ENCODE measurements around the gene UBASH3B.

The UBASH3B gene

DNA sequence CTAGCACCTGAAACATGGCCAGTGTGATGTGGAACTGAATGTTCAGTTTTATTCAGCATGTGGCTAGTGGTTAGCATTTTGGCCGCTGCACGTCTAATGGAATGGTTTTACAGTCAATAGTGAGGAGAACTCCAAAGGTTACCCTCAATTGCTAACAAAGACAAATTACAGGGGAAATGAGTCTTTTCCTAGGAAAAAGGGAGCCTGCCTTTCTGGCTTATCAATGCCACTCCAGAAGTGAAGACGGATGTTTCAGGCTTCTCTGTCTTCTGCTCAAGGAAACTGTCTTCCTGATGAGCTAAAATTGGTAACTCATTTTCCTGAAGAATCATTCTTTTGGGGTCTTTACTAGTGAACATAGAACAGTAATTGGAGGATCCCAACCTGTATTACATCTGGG is 98.5 kb downstream of the UBASH3B start:
- no peak for DNase-seq (ENCODE audit: low read depth in 2 of 2)

DNA sequence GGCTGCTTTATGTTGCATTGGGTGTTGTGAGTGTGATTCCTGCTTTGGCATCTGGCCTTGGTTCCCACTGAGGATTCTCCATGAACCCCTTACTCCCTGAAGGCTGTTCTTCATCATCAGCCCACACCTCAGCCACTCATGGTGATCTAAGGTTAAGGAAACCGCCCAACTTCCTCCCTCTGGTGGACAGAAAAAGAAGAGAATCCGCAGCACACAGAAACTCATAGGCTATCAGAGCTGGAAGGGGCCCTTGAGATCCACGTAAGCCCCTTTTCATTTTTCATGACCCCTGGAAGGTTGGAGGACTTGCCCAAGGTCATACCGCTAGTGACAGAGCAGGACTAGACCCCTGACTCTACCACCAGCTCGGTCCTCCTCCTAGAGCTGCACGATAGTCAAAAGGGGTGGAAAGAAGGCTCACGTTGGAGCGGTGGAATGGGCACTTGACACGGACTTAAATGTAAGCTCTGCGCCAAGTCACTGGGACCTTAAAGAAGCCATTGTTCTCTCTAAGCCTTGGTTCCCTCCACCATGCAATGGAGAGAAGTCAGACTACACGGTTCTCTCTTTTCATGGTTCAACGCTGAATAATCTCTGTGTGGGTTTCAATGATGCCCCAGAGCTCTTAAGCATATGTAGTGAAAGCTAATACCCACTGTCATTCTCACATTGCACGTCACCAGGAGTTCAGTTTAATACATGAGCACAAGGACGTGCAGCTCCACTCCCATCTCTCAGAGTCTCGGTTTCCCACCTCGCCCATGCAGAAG is 99.2 kb downstream of the UBASH3B start:
- DNase-seq (ENCODE audit: low read depth in 2 of 2), result no peak

DNA sequence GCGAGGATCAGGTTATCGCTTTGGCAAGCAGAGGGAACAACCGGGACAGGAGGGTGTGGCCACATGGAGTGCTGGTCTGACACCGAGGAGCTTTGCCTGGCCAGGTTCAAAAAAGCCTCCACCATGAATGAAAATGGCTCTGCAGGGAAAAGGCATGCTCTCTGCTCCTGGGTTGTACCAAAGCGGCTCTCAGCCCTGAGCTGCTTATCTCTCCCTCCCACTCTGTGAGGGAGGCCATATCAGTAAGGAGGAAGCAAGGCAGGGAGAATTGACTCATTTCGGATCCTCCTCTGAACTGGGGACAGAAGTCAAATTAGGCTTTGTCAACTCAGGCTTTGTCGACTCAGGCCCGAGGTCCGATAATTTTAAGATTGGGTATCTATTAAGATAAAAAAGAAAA is 99.9 kb downstream of the UBASH3B start:
- no peak for DNase-seq (ENCODE audit: low read depth in 2 of 2)

DNA sequence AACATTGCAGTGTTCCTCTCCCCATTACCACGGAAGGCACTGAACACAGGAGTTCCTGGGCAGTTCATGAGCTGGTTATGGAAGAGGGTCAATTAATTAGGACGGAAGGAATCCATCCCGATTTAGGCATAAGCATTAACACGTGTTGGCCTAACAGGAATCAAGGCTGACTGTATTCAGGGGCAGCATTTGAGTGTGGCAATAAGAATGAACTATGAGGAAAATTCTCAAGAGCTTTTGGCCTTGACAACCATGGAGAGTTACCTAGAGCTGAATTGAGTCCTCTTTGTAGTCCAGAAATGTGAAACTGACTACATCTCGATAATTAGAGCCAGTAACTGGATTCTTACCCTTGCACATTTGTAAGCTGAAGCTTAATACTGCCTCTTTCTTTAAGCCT is 100.4 kb downstream of the UBASH3B start:
- DNase-seq (ENCODE audit: low read depth in 2 of 2), result no peak

DNA sequence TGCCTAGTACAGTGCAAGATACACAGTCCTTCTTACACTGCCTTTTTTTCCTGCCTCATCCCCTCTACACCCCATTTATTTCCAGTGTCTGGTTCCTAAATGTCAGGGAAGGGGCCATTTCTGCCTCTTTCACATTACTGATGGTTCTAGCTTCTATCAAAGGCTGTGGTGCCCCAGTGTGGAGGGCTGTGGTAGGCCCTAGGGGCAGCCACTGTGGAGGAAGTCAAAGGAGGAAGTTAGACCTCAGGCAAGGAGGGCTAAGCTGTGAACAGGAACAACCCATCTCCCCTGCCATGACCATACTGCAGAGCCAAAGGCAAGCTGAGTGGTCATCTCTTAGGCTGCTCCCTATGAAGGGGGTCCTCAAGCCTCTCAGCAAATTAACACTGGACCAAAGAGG is 100.9 kb downstream of the UBASH3B start:
- DNase-seq (ENCODE audit: low read depth in 2 of 2), result no peak

DNA sequence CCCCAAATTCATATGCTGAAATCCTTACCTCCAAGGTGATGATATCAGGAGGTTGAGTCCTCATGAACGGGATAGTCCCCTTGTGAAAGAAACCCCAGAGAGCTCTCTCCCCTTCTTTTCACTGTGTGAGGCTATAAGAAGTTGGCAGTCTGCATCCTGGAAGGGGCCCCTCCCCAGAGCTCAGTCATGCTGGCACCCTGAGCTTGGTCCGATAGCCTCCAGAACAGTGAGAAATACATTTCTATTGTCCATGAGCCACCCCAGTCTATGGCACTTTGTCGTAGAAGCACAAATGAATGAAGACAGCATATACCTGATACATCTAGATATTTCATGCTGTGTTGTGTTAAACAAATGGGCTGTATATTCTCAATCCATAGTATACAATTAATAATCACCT is 101.7 kb downstream of the UBASH3B start:
- DNase-seq (ENCODE audit: low read depth in 2 of 2), result no peak

DNA sequence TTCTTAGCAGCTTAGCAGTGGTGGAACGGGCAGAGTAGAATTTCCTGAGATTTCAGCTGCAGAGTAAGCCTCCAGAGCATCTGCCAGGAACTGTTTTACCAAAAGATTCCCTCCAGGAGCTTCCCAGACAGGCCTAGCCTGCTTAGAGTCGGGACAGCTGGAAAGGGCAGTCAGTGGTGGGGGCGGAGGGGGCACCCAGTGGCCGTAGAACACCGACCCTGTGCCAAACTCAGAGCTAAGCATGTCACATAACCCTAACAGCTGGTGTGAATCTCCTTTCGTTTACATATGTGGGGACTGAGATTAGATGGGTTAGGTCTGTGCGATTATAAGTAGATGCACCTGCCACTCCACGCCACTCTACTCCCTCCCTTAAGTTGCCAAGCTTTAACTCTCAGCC is 102.8 kb downstream of the UBASH3B start:
- DNase-seq (ENCODE audit: low read depth in 2 of 2), result no peak

DNA sequence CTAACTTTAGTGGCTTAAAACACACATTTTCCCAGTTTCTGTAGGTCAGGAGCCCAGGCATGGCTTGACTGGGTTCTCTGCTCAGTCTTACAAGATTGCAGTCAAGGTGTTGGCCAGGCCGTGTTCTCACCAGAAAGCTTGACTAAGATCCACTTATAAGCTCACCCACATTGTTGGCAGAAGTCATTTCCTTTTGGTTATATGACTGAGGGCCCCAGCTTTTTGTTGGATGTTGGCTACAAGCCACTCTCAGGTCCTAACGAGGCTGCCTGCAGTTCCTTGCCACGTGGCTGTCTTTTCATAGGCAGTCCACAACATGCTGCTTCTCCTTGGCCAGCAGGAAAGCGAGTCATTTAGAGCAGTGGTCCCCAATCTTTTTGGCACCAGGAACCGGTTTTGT is 103.5 kb downstream of the UBASH3B start:
- no peak for DNase-seq (ENCODE audit: low read depth in 2 of 2)

DNA sequence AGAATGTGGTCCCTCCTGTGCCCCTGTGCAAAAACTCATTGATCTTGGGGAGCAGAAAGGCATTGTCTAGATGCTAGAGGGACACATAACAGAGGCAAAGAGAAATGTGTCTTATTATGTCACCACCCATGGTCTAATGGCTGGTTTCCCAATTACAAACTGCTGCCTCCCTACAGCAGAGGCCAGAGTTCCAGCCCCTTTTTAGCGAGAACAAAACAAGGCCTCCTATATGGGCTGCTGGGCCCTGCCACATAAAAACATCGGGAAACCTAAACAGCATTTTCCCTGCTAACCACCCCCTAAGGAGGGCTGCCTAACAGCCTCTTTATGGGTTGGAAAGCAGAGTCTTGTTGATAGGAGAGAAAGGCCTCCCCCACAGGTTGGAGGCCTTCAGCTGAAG is 107.6 kb downstream of the UBASH3B start:
- DNase-seq (ENCODE audit: low read depth in 2 of 2), result no peak

DNA sequence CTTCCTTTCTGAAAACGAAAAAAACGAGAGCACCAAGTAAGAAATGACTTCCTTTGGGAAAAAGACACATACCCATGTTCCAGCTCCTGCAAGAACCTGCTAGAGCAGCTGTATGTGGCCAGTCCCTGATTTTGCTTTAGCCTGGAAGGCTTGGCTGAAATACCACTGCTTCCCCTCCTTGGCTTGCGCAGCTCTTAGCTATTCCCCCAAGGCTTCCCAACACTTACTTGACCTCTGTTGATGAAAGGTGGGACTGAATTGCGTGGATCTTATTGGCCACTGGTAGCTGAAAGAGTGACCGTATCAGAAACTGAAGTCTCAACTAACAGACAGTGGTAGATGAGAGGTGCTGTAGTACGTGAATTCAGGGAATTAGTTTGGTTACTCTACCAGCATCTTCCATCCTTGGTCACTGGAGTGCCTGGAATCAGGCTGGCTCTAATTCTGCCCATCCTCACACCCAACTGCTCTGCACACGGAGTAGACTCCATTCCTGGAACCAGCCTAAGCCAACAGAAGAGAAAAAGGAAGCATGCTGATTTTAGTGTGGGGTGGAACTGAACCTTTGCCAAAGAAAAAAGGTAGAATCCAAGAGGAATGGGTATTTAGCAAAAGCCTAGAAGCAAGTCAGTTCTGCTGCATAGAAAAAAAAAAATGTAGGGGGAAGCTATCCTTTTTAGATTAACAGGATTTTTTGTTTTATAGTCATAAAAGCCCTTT is 109.0 kb downstream of the UBASH3B start:
- DNase-seq (ENCODE audit: low read depth in 2 of 2), result no peak

DNA sequence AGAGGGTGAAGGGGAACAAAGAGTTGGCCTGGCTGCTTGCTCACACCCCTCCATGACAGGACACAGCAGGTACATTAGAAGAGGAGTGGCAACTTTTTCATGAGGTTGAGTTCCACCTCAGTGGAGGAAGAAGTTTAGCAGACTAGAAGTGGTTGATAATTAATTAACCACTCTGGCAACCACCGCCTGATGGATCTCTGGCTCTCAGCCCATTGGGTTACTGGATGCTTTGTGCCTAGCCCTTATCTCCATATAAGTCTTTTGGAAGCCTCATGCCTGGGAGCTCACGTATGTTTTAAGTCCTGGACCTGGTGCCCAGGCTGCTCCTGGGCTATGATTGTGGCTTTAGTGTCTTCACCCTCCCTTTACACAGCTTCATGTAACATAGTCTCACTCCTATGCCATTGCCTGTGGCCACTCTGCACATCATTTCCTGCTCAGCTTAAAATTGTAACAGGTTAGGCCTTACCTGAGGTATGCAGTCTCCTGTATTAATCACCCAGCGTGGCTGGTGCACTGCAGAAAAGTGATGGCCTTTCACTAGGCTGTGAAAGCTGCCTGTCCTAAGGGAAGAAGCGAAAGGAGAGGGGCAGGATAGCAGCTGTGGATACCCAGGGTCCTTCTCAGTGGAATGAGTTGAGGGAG is 110.1 kb downstream of the UBASH3B start:
- DNase-seq (ENCODE audit: low read depth in 2 of 2), result no peak

DNA sequence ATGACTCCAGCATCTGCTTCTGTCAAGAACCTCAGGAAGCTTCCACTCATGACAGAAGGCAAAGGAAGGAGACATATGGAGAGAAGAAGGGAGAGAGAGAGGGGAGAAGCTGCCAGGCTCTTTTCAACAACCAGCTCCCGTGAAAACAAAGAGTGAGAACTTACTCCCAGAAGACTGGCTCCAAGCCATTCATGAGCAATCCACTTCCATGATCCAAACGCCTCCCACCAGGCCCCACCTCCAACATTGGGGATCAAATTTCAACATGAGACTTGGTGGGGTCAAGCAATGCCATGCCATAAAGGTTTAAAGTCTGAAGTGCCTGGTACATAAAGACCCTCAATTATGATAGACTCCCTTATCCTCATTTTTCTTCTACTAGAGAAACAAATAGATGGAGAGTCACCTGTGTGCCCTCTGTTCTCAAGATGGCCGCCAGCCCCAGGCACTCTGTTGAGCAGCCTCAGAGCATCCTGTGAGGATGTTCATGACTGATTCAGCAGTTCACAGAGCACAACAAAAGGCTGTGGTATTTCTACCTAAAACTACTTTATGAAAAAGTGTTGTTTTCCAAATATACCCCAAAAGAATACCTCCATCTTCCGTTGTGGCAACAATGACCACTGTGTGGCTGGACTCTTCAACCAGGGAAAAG is 113.7 kb downstream of the UBASH3B start:
- DNase-seq (ENCODE audit: low read depth in 2 of 2), result no peak

DNA sequence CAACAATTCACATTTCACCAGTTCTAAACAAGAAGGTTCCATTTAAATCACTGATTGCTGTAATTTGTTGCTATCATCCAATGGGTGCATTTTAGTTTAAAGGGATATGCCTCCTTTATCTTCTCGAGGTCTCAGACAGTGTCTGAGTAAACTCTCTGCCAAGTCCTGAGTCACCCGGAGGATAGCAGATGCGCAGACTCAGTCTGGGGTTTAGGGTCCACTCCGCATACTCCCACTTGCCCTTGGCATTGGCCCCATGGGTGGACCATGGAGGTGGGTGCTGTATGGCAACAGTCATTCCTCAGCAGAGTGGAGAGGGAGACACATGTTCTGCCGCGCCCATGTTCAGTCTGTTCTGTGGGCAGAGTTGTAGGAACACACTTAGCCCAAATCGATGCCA is 117.4 kb downstream of the UBASH3B start:
- no peak for DNase-seq (ENCODE audit: low read depth in 2 of 2)

DNA sequence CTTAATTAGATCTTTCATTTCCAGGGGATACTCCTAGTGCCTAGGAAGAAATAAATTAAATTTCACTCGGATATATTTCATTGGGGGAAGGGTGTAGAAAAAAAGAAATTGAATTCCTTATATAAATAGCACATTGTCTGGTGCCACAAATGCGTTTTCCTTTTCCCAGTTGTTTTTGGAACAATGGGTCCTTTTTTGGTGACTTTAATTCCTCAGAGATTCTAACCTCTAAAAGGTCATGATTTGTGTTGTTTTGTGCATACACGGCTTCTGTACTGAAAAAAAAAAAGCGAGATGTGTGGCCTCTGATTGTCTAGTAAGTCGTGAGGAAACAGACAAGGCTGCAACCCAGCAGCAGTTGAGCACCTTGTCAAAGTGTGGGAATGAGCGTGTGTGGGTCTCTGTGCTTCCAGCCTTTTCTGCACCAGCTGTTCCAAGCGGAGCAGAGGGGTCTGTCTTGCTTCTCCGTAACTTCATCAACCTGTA is 118.3 kb downstream of the UBASH3B start:
- DNase-seq (ENCODE audit: low read depth in 2 of 2), result no peak

DNA sequence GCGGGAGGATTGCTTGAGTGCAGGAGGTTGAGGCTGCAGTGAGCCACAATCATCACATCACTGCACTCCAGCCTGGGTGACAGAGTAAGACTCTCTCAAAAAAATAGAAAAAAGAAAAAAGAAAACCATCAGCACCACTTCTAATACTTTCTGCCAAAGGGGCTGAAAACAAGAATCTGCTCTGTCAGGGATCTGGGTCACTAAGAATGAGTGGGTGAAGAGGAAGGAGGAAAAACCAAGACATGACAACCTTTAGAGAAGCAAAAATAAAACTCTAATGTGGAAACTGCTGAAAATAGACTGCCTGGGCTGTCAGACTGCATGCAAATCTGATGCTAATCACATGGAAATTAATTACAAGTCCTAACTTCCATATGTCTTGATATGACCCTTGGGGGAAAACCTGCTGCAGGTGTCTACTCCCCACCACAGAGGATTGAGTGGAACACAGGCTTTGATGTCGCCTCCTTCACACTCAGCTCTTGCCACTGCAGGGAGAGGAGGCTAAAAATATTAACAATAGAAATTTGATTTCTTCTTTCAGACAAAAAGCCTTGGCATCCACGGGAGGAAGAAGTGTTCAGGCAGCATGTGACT is 120.3 kb downstream of the UBASH3B start:
- DNase-seq (ENCODE audit: low read depth in 2 of 2), result no peak

DNA sequence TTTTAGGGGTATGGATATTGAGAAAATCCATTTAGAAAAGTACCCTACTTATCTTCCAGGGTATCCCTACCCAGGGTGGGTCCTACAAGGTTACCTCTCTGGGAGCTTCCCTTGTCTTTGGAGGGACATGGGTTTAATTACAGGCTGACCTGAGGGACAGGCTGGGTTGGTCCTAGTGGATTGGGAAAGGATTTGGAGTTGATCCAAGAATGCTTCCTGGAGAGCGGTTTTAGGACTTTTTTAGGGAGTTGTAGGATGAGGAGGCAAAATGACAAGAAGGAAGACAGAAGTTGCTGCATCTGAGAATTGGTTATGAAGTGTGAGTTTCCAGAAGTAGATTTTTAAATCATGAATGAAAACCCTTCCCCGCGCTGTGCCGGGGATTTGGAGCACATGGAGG is 121.0 kb downstream of the UBASH3B start:
- no peak for DNase-seq (ENCODE audit: low read depth in 2 of 2)

DNA sequence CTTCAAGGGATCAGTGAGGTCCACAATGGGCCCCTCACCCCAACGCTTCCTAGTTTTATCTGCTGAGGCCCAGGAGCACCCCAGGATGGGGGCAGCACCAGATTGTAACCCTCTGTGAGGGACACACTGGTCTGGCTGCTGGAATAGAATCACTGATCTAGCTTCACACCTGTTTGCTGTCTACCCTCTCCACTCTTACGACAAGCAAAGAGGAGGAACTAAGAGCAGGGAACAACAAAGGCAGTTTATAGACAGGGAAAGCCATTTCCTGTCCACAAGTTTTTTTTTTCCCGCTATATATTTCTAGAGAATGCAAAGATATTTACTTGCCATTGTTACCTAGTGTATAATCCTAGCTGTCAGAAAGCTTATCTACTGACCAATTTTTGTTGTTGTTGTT is 121.8 kb downstream of the UBASH3B start:
- no peak for DNase-seq (ENCODE audit: low read depth in 2 of 2)

DNA sequence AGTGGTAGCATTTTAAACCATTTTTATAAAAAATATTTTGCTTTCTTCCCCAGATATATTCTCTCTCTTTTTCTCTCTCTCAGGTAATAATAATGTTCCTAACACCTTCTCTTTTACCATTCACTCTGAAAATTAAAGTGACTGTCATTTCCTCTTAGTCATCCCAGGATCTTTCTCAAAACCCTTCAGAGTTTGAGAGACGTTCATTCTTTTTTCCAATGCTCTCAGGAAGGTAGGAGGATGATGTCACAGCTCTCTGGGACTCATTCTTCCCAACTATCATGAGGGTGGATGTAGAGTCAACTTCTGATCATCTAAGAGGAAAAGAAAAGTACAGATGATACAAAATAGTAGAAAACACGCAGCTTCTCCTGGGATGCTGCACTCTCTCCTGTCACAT is 122.6 kb downstream of the UBASH3B start:
- no peak for DNase-seq (ENCODE audit: low read depth in 2 of 2)

DNA sequence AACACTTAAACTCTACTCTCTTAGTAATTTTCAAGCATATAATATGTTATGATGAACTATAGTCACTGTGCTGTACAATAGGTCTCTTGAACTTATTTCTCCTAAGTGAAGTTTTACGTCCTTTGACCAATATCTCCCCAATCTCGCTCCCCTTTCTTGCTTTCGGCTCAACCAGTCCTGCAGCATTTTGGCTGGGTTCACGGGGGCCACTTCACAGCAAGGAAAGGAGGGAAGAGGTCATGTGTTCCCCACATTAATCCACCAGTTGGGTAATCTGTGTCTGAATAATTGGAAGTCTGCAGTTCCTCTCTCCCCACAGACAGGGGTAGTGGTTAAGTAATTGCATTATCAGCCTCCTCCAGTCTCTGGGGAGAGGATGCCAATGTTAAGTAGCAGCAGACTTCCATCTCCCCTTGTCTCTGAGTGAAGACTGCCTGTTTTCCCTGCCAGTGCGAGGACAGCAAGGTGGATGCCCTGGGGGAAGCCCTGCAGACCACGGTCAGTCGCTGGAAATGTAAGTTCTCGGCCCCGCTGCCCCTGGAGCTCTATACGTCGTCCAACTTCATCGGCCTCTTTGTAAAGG is 123.6 kb downstream of the UBASH3B start:
- no peak for DNase-seq (ENCODE audit: low read depth in 2 of 2)

DNA sequence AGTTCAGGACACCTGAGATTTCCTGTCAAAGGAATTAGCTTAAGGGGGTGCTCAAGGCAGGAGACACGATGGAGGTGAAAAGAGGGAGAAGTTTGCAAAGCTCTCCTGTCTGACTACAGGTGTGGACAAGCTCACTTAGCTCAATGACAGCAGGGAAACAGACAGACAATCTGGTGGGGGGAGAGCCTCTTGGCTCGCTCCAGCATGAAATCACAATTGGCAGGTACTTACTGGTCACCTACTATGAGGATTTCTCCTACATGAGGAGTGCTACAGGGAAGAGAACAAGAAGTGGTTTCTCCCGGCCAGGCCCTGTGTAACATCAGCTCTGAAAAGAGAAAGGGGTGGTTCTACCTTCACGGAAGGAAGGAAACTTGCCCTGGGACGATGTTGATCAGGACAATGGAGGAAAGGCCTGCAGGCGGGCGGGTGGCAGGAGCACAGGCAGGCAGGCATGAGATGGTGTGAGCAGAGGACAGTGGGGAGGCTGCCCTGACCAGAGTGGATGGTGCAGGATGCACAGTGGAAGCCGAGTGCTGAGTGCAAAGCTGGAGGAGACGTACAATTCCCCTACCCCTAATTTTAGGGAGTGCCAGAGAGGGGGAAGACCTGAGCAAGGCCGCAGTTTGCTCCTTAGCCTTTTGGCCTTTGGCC is 124.9 kb downstream of the UBASH3B start:
- DNase-seq (ENCODE audit: low read depth in 2 of 2), result no peak

Measured in activated CD8-positive, alpha-beta memory T cell treated with anti-CD3 and anti-CD28 coated beads for 4 hours (primary cell).